Panc1 (cell line): ENCODE data around the gene COTL1. TPM values are rescaled to one million over a fixed set of nuclear protein-coding genes. Genes with fewer than 3 reads are reported as not detected.

ENCODE experiments used
- ATAC-seq: fragments of 200-7000 bp; cut with Tn5 transposase; 2 replicates; pipeline ENCODE4 v1.9.1; 2020; ENCODE audit warnings: mild to moderate bottlenecking, moderate library complexity
- BruUV-seq: library from RNA; stranded (reverse); fragments of 400-500 nt; replicated peaks from 2 replicates; lab custom pipeline; 2021; lab: Mats Ljungman, UMichigan
- CTCF ChIA-PET: fragments of 300-600 bp; sonication (Branson Sonifier 250); formaldehyde crosslinking; loops from one replicate; lab custom pipeline; 2022; ENCODE audit warnings: antibody characterized with exemption; lab: Charles Lee
- POLR2A ChIA-PET: fragments of 300-600 bp; sonication (Branson Sonifier 250); formaldehyde crosslinking; loops from one replicate; lab custom pipeline; 2022; ENCODE audit warnings: antibody characterized with exemption; lab: Charles Lee
- DNase-seq: peaks from one replicate; pipeline ENCODE4 v3.0.0-alpha.2; 2010; ENCODE audit warnings: low read depth, low spot score
- H3K27ac ChIP-seq: 2 replicates; pipeline ENCODE4 v1.5.1; 2011; ENCODE audit warnings: mild to moderate bottlenecking, low read length, inconsistent platforms
- H3K27me3 ChIP-seq: fragments of 200-500 bp; sonication (Bioruptor generic); 2 replicates; pipeline ENCODE4 v1.6.0; 2014; ENCODE audit warnings: low read length, inconsistent platforms; ENCODE audit not compliant: control insufficient read depth, insufficient read depth
- H3K36me3 ChIP-seq: fragments of 200-500 bp; sonication (Bioruptor generic); 2 replicates; pipeline ENCODE4 v1.5.1; 2014; ENCODE audit warnings: inconsistent platforms, mild to moderate bottlenecking, low read length, moderate library complexity; ENCODE audit not compliant: control insufficient read depth, insufficient read depth
- H3K4me1 ChIP-seq: 2 replicates; pipeline ENCODE4 v1.5.1; 2011; ENCODE audit warnings: inconsistent platforms, mild to moderate bottlenecking, low read length, moderate library complexity; ENCODE audit not compliant: control insufficient read depth, insufficient read depth
- H3K4me3 ChIP-seq, 2 experiments: 2 replicates each; pipeline ENCODE4 v1.5.1; 2011 to 2012; ENCODE audit warnings: low read depth in 2 of 2, low read length in 2 of 2, mild to moderate bottlenecking in 2 of 2, inconsistent platforms in 1 of 2, moderate library complexity in 1 of 2
- H3K9me3 ChIP-seq: fragments of 200-500 bp; sonication (Bioruptor generic); 2 replicates; pipeline ENCODE4 v1.5.1; 2014; ENCODE audit warnings: low read depth, mild to moderate bottlenecking, inconsistent platforms, low read length, moderate library complexity; ENCODE audit not compliant: control insufficient read depth, insufficient read depth
- POLR2AphosphoS5 ChIP-seq: IDR thresholded peaks from 2 replicates; pipeline ENCODE4 v1.6.1; 2012; ENCODE audit warnings: mild to moderate bottlenecking, low read depth, low read length, moderate library complexity
- SIN3A ChIP-seq: IDR thresholded peaks from 2 replicates; pipeline ENCODE4 v1.6.1; 2012; ENCODE audit warnings: low read depth, mild to moderate bottlenecking, low read length, moderate library complexity, borderline replicate concordance; ENCODE audit not compliant: insufficient read depth
- TCF7L2 ChIP-seq: IDR thresholded peaks from 2 replicates; pipeline ENCODE4 v1.6.1; 2011; ENCODE audit warnings: mild to moderate bottlenecking, low read depth, low read length, inconsistent platforms
- in situ Hi-C: cut with HindIII; loops from 2 replicates; pipeline ENCODE4 v1.10.0; 2016; ENCODE audit warnings: low sequenced_read_pairs, low pct_unique_long_range_greater_than_20kb
- intact Hi-C: fragments of 100-400 bp; cut with micrococcal nuclease; formaldehyde crosslinking; loops from one replicate; pipeline ENCODE4 v1.10.0; 2022; ENCODE audit not compliant: unreplicated experiment
- total RNA-seq: library from RNA; stranded (reverse); gene quantifications from one replicate; pipeline ENCODE4 v1.2.1, GENCODE V29; 2021; ENCODE audit not compliant: unreplicated experiment
- TF ChIP-seq, protein P1 (sequence below): fragments of 450-650 bp; IDR thresholded peaks from 2 replicates; pipeline ENCODE4 v1.5.1; 2017; ENCODE audit warnings: mild to moderate bottlenecking
- TF ChIP-seq, protein P2 (sequence below), 2 experiments: IDR thresholded peaks; 2 replicates each; pipeline ENCODE4 v1.6.1; 2011 to 2012; ENCODE audit warnings: low read depth in 2 of 2, control low read depth in 1 of 2, low read length in 1 of 2, mild to moderate bottlenecking in 1 of 2, moderate library complexity in 1 of 2; ENCODE audit not compliant: insufficient read depth in 1 of 2

COTL1 gene
- total RNA-seq, 1 experiment from 2014 or later, result 302 TPM

DNA sequence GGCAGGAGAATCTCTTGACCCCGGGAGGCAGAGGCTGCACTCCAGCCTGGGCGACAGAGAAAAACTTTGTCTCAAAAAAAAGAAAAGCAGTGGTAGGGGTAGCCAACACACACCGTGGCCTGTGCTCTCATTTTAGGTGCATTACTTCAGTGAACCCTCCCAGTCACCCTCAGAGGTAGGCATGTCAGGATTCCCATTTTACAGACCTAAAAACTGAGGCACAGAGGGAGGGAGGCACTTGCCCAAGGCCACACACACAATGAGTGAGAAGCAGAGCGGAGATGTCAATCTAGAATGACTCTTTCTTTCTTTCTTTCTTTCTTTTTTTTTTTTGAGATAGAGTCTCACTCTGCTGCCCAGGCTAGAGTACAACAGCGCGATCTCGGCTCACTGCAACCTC is 5.2 kb downstream of the COTL1 start:
- H3K4me1 ChIP-seq, result peaks cover 26% of the 10 kb centered on the region
- ChIA-PET CTCF (no interaction called here), POLR2A (no interaction called here)
- BruUV-seq, result no TSS peak
- TF ChIP-seq TCF7L2 (no peak), POLR2AphosphoS5 (no peak), SIN3A (no peak)
- TF ChIP-seq, protein P1, sequence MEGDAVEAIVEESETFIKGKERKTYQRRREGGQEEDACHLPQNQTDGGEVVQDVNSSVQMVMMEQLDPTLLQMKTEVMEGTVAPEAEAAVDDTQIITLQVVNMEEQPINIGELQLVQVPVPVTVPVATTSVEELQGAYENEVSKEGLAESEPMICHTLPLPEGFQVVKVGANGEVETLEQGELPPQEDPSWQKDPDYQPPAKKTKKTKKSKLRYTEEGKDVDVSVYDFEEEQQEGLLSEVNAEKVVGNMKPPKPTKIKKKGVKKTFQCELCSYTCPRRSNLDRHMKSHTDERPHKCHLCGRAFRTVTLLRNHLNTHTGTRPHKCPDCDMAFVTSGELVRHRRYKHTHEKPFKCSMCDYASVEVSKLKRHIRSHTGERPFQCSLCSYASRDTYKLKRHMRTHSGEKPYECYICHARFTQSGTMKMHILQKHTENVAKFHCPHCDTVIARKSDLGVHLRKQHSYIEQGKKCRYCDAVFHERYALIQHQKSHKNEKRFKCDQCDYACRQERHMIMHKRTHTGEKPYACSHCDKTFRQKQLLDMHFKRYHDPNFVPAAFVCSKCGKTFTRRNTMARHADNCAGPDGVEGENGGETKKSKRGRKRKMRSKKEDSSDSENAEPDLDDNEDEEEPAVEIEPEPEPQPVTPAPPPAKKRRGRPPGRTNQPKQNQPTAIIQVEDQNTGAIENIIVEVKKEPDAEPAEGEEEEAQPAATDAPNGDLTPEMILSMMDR, result no peak
- TF ChIP-seq, protein P2, sequence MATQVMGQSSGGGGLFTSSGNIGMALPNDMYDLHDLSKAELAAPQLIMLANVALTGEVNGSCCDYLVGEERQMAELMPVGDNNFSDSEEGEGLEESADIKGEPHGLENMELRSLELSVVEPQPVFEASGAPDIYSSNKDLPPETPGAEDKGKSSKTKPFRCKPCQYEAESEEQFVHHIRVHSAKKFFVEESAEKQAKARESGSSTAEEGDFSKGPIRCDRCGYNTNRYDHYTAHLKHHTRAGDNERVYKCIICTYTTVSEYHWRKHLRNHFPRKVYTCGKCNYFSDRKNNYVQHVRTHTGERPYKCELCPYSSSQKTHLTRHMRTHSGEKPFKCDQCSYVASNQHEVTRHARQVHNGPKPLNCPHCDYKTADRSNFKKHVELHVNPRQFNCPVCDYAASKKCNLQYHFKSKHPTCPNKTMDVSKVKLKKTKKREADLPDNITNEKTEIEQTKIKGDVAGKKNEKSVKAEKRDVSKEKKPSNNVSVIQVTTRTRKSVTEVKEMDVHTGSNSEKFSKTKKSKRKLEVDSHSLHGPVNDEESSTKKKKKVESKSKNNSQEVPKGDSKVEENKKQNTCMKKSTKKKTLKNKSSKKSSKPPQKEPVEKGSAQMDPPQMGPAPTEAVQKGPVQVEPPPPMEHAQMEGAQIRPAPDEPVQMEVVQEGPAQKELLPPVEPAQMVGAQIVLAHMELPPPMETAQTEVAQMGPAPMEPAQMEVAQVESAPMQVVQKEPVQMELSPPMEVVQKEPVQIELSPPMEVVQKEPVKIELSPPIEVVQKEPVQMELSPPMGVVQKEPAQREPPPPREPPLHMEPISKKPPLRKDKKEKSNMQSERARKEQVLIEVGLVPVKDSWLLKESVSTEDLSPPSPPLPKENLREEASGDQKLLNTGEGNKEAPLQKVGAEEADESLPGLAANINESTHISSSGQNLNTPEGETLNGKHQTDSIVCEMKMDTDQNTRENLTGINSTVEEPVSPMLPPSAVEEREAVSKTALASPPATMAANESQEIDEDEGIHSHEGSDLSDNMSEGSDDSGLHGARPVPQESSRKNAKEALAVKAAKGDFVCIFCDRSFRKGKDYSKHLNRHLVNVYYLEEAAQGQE (IDR thresholded peaks at IDR 0.05; ENCODE audit: insufficient read depth in 1 of 2, low read depth in 2 of 2, low read length in 1 of 2), result no peak
- ATAC-seq (no peak), DNase-seq (no peak)
- H3K9me3 ChIP-seq, result no peaks in the 10 kb centered on the region
- H3K27me3 ChIP-seq, result no peaks in the 10 kb centered on the region
- intact Hi-C loops, result no loop called here
- no peak overlapping the region for H3K4me3 ChIP-seq
- peaks cover 4% of the 10 kb centered on the region for H3K36me3 ChIP-seq
- H3K27ac ChIP-seq, result no peak overlapping the region
- in situ Hi-C loops, result no loop called here

- Histone ChIP-seq H3K4me1 (peaks cover 26% of the 10 kb centered on the region), H3K4me3 (no peak overlapping the region), H3K27me3 (no peaks in the 10 kb centered on the region), H3K9me3 (no peaks in the 10 kb centered on the region), H3K27ac (no peak overlapping the region), H3K36me3 (no peaks in the 10 kb centered on the region; the same call in 1 of the 2 replicates)
- POLR2A ChIA-PET, result no interaction called here
- CTCF ChIA-PET, result no interaction called here
- intact Hi-C loops (no loop called here), in situ Hi-C loops (no loop called here)
- no TSS peak for BruUV-seq
- no peak for ATAC-seq
- TF ChIP-seq SIN3A, result no peak
- no peak for TF ChIP-seq TCF7L2
- no peak for DNase-seq
Measured at GRCh38 chr16:84611041-84611440, 6.8 kb downstream of the COTL1 start.

- ChIA-PET CTCF (no interaction called here), POLR2A (no interaction called here)
- Histone ChIP-seq H3K36me3 (no peaks in the 10 kb centered on the region; the same call in 1 of the 2 replicates), H3K27me3 (no peaks in the 10 kb centered on the region), H3K4me3 (no peak overlapping the region), H3K4me1 (peaks cover 23% of the 10 kb centered on the region), H3K27ac (no peak overlapping the region), H3K9me3 (no peaks in the 10 kb centered on the region)
- BruUV-seq, result no TSS peak
- in situ Hi-C loops (no loop called here), intact Hi-C loops (no loop called here)
- TF ChIP-seq, protein P2 (IDR thresholded peaks at IDR 0.05; ENCODE audit: insufficient read depth in 1 of 2, low read depth in 2 of 2, low read length in 1 of 2), result no peak
- TF ChIP-seq POLR2AphosphoS5 (no peak), TCF7L2 (no peak)
- ATAC-seq, result no peak
- no peak for DNase-seq
Measured at GRCh38 chr16:84610376-84610775, 7.5 kb downstream of the COTL1 start.
